ENCODE results near the gene LTBR. TPM values are rescaled to one million over a fixed set of nuclear protein-coding genes. Genes with fewer than 3 reads are reported as not detected.
"Not testable (repeated sequence)": the region's sequence is repeated elsewhere in the genome, so short reads cannot be mapped to it uniquely, and the experiment has no call there.

The LTBR gene
- total RNA-seq, 1 donor from 2014 or later = 1.7 TPM

GRCh38 chr12:6340745-6341416, 43.1 kb upstream of the LTBR start:
- TF ChIP-seq CTCF (conservative IDR thresholded peaks at IDR 0.05) = no peak
- Mint-ChIP-seq H3K4me3 (no peak overlapping the region), H3K27ac (ENCODE audit: unreplicated experiment) (no peak overlapping the region), H3K27me3 (ENCODE audit: low read depth) (no peaks in the 10 kb centered on the region), H3K4me1 (peaks cover 25% of the 10 kb centered on the region), H3K9me3 (no peaks in the 10 kb centered on the region), H3K36me3 (ENCODE audit: low read depth) (no peaks in the 10 kb centered on the region)
- DNase-seq (ENCODE audit: low read depth, low spot score) = no peak

GRCh38 chr12:6341417-6342139, 42.4 kb upstream of the LTBR start, which contains the start of gene TNFRSF1A:
TSS of gene TNFRSF1A (minus strand) at chr12:6342076. CDS start at chr12:6341814, 262 bp downstream.
- Mint-ChIP-seq H3K36me3 (ENCODE audit: low read depth) (no peaks in the 10 kb centered on the region), H3K27ac (ENCODE audit: unreplicated experiment) (peak within 1 kb of the TSS; percentile 95), H3K9me3 (no peaks in the 10 kb centered on the region), H3K4me1 (peaks cover 25% of the 10 kb centered on the region), H3K4me3 (no peak within 1 kb of the TSS), H3K27me3 (ENCODE audit: low read depth) (no peaks in the 10 kb centered on the region)
- DNase-seq (ENCODE audit: low read depth, low spot score) = peak; percentile 30
- TF ChIP-seq CTCF (conservative IDR thresholded peaks at IDR 0.05) = no peak

- Mint-ChIP-seq H3K9me3 (no peaks in the 10 kb centered on the region), H3K27me3 (ENCODE audit: low read depth) (no peaks in the 10 kb centered on the region), H3K4me1 (peaks cover 25% of the 10 kb centered on the region), H3K4me3 (no peak overlapping the region), H3K27ac (ENCODE audit: unreplicated experiment) (peak overlapping the region; percentile 95), H3K36me3 (ENCODE audit: low read depth) (no peaks in the 10 kb centered on the region)
- TF ChIP-seq CTCF (conservative IDR thresholded peaks at IDR 0.05) = no peak
- no peak for DNase-seq (ENCODE audit: low read depth, low spot score)
Observed at GRCh38 chr12:6342140-6342889, 41.6 kb upstream of the LTBR start.

- no peak for DNase-seq (ENCODE audit: low read depth, low spot score)
- H3K27me3 Mint-ChIP-seq (ENCODE audit: low read depth) = no peaks in the 10 kb centered on the region
- no peak for TF ChIP-seq CTCF (conservative IDR thresholded peaks at IDR 0.05)
- peak overlapping the region; percentile 47 for H3K27ac Mint-ChIP-seq (ENCODE audit: unreplicated experiment)
- peaks cover 25% of the 10 kb centered on the region for H3K4me1 Mint-ChIP-seq
- no peaks in the 10 kb centered on the region for H3K36me3 Mint-ChIP-seq (ENCODE audit: low read depth)
- H3K4me3 Mint-ChIP-seq = no peak overlapping the region
- no peaks in the 10 kb centered on the region for H3K9me3 Mint-ChIP-seq
Observed at GRCh38 chr12:6343518-6343917, 40.4 kb upstream of the LTBR start.

- H3K27me3 Mint-ChIP-seq (ENCODE audit: low read depth); H3K36me3 Mint-ChIP-seq (ENCODE audit: low read depth); DNase-seq (ENCODE audit: low read depth, low spot score); H3K27ac Mint-ChIP-seq (ENCODE audit: unreplicated experiment); H3K9me3 Mint-ChIP-seq: not testable (repeated sequence)
- Mint-ChIP-seq H3K4me3 (peak overlapping the region; percentile 21), H3K4me1 (peaks cover 25% of the 10 kb centered on the region)
Observed at GRCh38 chr12:6344101-6344660, 39.8 kb upstream of the LTBR start.
